ENCODE measurements around the gene PHF12.

PHF12 gene

GRCh38 chr17:28860363-28860808 is 90.9 kb downstream of the PHF12 start:
- peaks cover 19% of the 10 kb centered on the region for H3K36me3 ChIP-seq (ENCODE audit: control insufficient read depth, insufficient read depth, low read length)

DNA sequence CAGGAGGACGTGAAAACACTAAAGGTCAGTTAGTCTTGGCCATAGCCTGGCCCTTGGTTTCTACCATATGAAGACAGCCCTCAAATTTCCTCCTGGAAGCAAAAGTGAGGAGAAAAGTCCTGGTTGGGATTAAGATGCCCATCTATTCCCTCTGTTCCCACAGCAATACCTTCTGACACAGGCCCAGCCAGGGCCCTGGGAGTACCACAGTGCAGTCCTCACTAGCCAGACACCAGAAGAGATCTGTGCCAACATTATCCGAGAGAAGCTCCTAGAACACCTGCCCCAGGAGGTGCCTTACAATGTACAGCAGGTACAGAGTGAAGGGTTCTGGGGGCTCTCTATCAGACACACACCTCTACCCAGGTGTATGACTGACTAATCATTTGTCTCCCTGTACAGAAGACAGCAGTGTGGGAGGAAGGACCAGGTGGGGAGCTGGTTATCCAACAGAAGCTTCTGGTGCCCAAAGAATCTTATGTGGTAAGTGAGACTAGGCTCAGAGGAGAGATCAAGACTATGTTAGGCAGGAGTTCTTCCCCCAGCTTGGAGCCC is 92.4 kb downstream of the PHF12 start:
- no peak overlapping the region for H3K9ac ChIP-seq (ENCODE audit: low read length)
- H3K27me3 ChIP-seq (ENCODE audit: control insufficient read depth, insufficient read depth, low read length), result no peaks in the 10 kb centered on the region
- H3K36me3 ChIP-seq (ENCODE audit: control insufficient read depth, insufficient read depth, low read length), result peaks cover 19% of the 10 kb centered on the region
- H3K4me1 ChIP-seq (ENCODE audit: control insufficient read depth, insufficient read depth, low read length), result peaks cover 4% of the 10 kb centered on the region
- no peak overlapping the region for H3K4me3 ChIP-seq (ENCODE audit: low read length)
- no peak overlapping the region for H3K27ac ChIP-seq (ENCODE audit: low read depth, low read length)

More at GRCh38 chr17:28860363-28860808, 90.9 kb downstream of the PHF12 start:
- no peaks in the 10 kb centered on the region for H3K27me3 ChIP-seq (ENCODE audit: control insufficient read depth, insufficient read depth, low read length)
- no peak overlapping the region for H3K27ac ChIP-seq (ENCODE audit: low read depth, low read length)
- H3K4me1 ChIP-seq (ENCODE audit: control insufficient read depth, insufficient read depth, low read length), result peaks cover 2% of the 10 kb centered on the region
- no peak overlapping the region for H3K4me3 ChIP-seq (ENCODE audit: low read length)
- H3K9ac ChIP-seq (ENCODE audit: low read length), result no peak overlapping the region

DNA sequence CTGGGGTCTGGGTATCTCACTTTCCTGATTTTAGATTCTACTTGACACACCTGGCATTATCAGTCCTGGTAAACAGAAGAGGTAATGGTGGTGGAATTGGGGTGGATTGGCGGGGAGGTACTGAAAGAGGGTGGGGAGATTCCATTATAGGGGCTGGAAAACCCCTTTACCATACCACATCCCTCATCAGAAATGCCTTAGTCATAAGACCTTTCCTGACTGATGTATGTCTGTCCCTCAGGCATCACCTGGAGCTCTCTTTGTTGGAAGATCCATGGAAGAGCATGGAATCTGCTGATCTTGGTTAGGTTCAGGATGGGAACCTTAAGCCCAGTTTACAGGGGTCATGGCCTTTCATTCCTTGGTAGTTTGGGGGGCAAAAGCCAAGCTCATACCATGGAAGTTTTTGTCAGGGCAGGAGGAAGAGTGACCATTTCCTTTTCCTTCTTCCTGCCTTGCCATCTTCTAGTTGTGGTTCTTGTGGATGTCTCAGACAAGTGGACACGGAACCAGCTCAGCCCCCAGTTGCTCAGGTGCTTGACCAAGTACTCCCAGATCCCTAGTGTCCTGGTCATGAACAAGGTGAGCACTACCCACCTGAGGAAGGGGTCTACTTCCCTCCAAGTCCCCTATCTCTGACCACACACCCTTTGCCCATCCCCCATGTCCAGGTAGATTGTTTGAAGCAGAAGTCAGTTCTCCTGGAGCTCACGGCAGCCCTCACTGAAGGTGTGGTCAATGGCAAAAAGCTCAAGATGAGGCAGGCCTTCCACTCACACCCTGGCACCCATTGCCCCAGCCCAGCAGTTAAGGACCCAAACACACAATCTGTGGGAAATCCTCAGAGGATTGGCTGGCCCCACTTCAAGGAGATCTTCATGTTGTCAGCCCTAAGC is 93.2 kb downstream of the PHF12 start:
- H3K4me1 ChIP-seq (ENCODE audit: control insufficient read depth, insufficient read depth, low read length), result peaks cover 4% of the 10 kb centered on the region
- H3K4me3 ChIP-seq (ENCODE audit: low read length), result no peak overlapping the region
- peaks cover 19% of the 10 kb centered on the region for H3K36me3 ChIP-seq (ENCODE audit: control insufficient read depth, insufficient read depth, low read length)
- H3K9ac ChIP-seq (ENCODE audit: low read length), result no peak overlapping the region
- H3K27me3 ChIP-seq (ENCODE audit: control insufficient read depth, insufficient read depth, low read length), result no peaks in the 10 kb centered on the region
- H3K27ac ChIP-seq (ENCODE audit: low read depth, low read length), result no peak overlapping the region

- Histone ChIP-seq H3K27me3 (ENCODE audit: control insufficient read depth, insufficient read depth, low read length) (no peaks in the 10 kb centered on the region), H3K4me3 (ENCODE audit: low read length) (no peak overlapping the region), H3K4me1 (ENCODE audit: control insufficient read depth, insufficient read depth, low read length) (peaks cover 4% of the 10 kb centered on the region), H3K9ac (ENCODE audit: low read length) (no peak overlapping the region), H3K36me3 (ENCODE audit: control insufficient read depth, insufficient read depth, low read length) (peaks cover 15% of the 10 kb centered on the region), H3K27ac (ENCODE audit: low read depth, low read length) (no peak overlapping the region)
These were observed 95.2 kb downstream of the PHF12 start for GRCh38 chr17:28856028-28856574.

DNA sequence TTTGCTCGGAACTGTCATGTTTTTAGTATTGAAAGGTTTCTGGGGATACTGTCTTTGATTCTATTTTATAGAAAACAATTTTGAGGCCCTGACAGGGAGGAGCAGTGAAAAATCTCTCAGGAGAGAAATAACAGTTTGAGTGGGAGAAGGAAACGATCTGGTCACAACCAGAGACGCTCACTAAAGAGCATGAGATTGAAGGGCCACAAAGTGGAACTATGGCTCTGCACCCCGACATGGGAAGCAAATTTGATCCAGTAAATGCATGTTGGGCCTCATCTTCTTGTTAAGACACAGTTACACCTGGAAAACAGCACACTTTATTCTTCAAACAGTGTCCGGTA is 96.0 kb downstream of the PHF12 start:
- no peaks in the 10 kb centered on the region for H3K27me3 ChIP-seq (ENCODE audit: control insufficient read depth, insufficient read depth, low read length)
- H3K4me3 ChIP-seq (ENCODE audit: low read length), result peak overlapping the region; percentile 81
- H3K36me3 ChIP-seq (ENCODE audit: control insufficient read depth, insufficient read depth, low read length), result peaks cover 10% of the 10 kb centered on the region
- H3K4me1 ChIP-seq (ENCODE audit: control insufficient read depth, insufficient read depth, low read length), result peaks cover 4% of the 10 kb centered on the region
- peak overlapping the region; percentile 71 for H3K27ac ChIP-seq (ENCODE audit: low read depth, low read length)
- H3K9ac ChIP-seq (ENCODE audit: low read length), result peak overlapping the region; percentile 50
